ENCODE results near the gene PDSS2.

PDSS2 gene

GRCh38 chr6:107264357-107264840, 195.0 kb downstream of the PDSS2 start:
- Histone ChIP-seq H3K36me3 (ENCODE audit: control insufficient read depth, insufficient read depth, low read length) (no peaks in the 10 kb centered on the region), H3K27me3 (ENCODE audit: control insufficient read depth, insufficient read depth, low read length) (no peaks in the 10 kb centered on the region), H3K4me1 (ENCODE audit: control insufficient read depth, insufficient read depth, low read length) (no peaks in the 10 kb centered on the region), H3K27ac (ENCODE audit: low read depth, low read length) (no peak overlapping the region), H3K4me3 (ENCODE audit: low read length) (no peak overlapping the region), H3K9ac (ENCODE audit: low read length) (no peak overlapping the region)

DNA sequence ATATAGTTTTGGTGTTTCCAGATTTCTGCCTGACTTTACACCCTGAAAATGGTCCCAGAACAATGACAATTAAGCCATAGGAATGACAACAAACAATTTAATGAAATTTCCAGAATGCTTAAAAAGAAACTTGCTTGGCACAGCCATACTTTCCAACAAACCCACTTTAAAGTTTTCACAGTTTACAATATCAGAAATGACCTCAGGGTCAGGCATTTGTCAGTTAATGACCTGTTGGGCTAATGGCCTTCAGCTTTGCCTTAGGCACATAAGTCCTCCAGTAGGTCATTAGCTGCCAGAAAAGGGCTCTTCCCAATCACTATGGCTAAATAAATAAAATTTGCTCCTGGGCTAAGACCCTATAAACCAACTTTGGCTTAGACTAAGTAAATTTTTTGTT, 199.4 kb downstream of the PDSS2 start:
- no peak overlapping the region for H3K9ac ChIP-seq (ENCODE audit: low read length)
- no peaks in the 10 kb centered on the region for H3K4me1 ChIP-seq (ENCODE audit: control insufficient read depth, insufficient read depth, low read length)
- no peaks in the 10 kb centered on the region for H3K36me3 ChIP-seq (ENCODE audit: control insufficient read depth, insufficient read depth, low read length)
- no peak overlapping the region for H3K27ac ChIP-seq (ENCODE audit: low read depth, low read length)
- H3K27me3 ChIP-seq (ENCODE audit: control insufficient read depth, insufficient read depth, low read length): no peaks in the 10 kb centered on the region
- H3K4me3 ChIP-seq (ENCODE audit: low read length): no peak overlapping the region

- H3K9ac ChIP-seq (ENCODE audit: low read length): no peak overlapping the region
- no peaks in the 10 kb centered on the region for H3K27me3 ChIP-seq (ENCODE audit: control insufficient read depth, insufficient read depth, low read length)
- no peak overlapping the region for H3K27ac ChIP-seq (ENCODE audit: low read depth, low read length)
- no peaks in the 10 kb centered on the region for H3K36me3 ChIP-seq (ENCODE audit: control insufficient read depth, insufficient read depth, low read length)
- H3K4me1 ChIP-seq (ENCODE audit: control insufficient read depth, insufficient read depth, low read length): no peaks in the 10 kb centered on the region
- no peak overlapping the region for H3K4me3 ChIP-seq (ENCODE audit: low read length)
Observed at GRCh38 chr6:107248147-107248546, 211.2 kb downstream of the PDSS2 start.

DNA sequence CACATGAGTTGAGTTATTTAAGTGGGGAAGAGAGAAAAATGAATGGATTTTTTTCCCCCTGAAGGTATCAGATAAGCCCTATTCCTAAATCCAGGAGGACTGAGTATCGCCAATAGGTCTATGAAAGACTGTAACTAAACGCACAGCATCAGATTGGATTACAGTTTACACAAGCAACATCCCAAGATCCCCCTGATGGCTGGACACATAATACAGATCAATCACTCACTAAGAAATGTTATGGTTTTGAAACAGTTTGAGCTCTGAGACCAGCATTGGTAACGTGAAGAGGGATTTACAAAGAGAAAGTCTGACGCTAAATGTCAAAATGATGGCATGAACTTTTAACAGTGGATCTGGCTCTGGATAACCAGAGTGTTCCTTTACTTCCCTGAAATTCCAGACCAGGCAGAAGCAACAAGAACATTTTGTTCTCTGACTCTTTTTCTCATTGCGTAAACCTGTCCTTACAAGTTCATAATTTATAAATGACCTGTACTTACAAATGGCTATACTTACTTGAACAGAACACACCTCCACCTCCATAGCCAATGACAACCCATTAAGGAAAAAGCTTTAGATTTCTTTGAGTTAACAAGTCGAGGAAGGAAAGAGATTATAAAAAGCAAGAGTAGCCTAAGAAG, 212.3 kb downstream of the PDSS2 start:
- Histone ChIP-seq H3K4me1 (ENCODE audit: control insufficient read depth, insufficient read depth, low read length) (no peaks in the 10 kb centered on the region), H3K36me3 (ENCODE audit: control insufficient read depth, insufficient read depth, low read length) (no peaks in the 10 kb centered on the region), H3K4me3 (ENCODE audit: low read length) (no peak overlapping the region), H3K27ac (ENCODE audit: low read depth, low read length) (no peak overlapping the region), H3K9ac (ENCODE audit: low read length) (no peak overlapping the region), H3K27me3 (ENCODE audit: control insufficient read depth, insufficient read depth, low read length) (no peaks in the 10 kb centered on the region)

- H3K4me1 ChIP-seq (ENCODE audit: control insufficient read depth, insufficient read depth, low read length): no peaks in the 10 kb centered on the region
- H3K4me3 ChIP-seq (ENCODE audit: low read length): no peak overlapping the region
- H3K9ac ChIP-seq (ENCODE audit: low read length): no peak overlapping the region
- H3K27me3 ChIP-seq (ENCODE audit: control insufficient read depth, insufficient read depth, low read length): no peaks in the 10 kb centered on the region
- H3K36me3 ChIP-seq (ENCODE audit: control insufficient read depth, insufficient read depth, low read length): no peaks in the 10 kb centered on the region
- no peak overlapping the region for H3K27ac ChIP-seq (ENCODE audit: low read depth, low read length)
Observed at GRCh38 chr6:107246249-107246971, 213.0 kb downstream of the PDSS2 start.

DNA sequence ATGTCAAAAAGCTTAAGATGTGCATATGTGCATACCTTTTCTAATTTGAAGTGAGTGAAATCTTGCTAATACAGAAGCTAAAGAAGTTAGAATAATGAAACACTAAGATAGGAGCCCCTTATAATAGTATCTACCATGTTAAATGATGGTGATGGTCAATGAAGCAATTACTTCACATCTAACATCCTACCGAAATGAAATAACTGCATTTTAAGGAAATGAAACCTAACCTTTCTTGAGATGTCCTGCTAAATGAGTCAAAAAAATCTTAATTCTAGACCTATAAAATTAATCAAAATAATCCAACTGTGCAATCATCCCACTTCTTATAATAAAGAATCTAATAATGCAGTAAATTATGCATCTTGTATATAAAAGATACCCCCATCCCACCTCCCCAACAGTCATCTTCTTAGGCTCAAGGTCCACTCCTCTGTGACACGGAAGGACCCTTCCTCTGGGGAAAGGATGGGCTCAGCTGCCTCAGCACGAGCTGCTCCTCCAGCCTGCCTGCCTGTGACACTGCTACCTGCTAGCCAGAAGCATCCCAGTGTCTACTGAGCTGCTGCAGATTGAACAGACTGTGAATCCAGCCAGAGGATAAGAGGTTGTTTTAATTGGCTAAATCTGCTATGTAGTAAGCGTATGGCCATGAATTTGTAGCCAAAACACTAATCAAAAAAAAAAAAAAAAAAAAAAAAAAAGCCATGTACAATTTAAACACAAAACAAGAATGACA, 214.5 kb downstream of the PDSS2 start:
- no peak overlapping the region for H3K4me3 ChIP-seq (ENCODE audit: low read length)
- no peaks in the 10 kb centered on the region for H3K36me3 ChIP-seq (ENCODE audit: control insufficient read depth, insufficient read depth, low read length)
- no peak overlapping the region for H3K27ac ChIP-seq (ENCODE audit: low read depth, low read length)
- H3K9ac ChIP-seq (ENCODE audit: low read length): no peak overlapping the region
- H3K4me1 ChIP-seq (ENCODE audit: control insufficient read depth, insufficient read depth, low read length): no peaks in the 10 kb centered on the region
- no peaks in the 10 kb centered on the region for H3K27me3 ChIP-seq (ENCODE audit: control insufficient read depth, insufficient read depth, low read length)

GRCh38 chr6:107244082-107244741, 215.2 kb downstream of the PDSS2 start:
- Histone ChIP-seq H3K27ac (ENCODE audit: low read depth, low read length) (no peak overlapping the region), H3K4me3 (ENCODE audit: low read length) (no peak overlapping the region), H3K36me3 (ENCODE audit: control insufficient read depth, insufficient read depth, low read length) (no peaks in the 10 kb centered on the region), H3K9ac (ENCODE audit: low read length) (no peak overlapping the region), H3K4me1 (ENCODE audit: control insufficient read depth, insufficient read depth, low read length) (no peaks in the 10 kb centered on the region), H3K27me3 (ENCODE audit: control insufficient read depth, insufficient read depth, low read length) (no peaks in the 10 kb centered on the region)

DNA sequence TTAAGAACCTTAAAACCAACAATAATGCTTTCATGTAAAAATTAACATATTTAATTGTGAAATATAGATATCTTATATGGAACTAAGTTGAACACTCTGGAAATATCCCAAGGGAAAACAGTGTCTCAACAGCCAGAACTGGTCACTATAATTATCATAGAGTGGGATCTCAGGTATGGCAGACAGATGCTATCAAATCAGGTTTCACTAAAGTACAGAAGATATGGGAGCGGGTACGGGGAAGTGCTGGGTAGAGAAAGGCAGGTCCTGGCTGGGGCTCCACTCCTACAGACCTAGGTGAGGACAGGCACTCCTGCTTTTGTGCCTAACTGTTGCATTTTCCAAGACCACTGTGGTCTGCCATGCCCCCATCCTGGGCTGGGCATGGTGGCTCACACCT, 215.9 kb downstream of the PDSS2 start:
- Histone ChIP-seq H3K36me3 (ENCODE audit: control insufficient read depth, insufficient read depth, low read length) (no peaks in the 10 kb centered on the region), H3K4me1 (ENCODE audit: control insufficient read depth, insufficient read depth, low read length) (no peaks in the 10 kb centered on the region), H3K4me3 (ENCODE audit: low read length) (no peak overlapping the region), H3K27me3 (ENCODE audit: control insufficient read depth, insufficient read depth, low read length) (no peaks in the 10 kb centered on the region), H3K9ac (ENCODE audit: low read length) (no peak overlapping the region), H3K27ac (ENCODE audit: low read depth, low read length) (no peak overlapping the region)

GRCh38 chr6:107237992-107238660, 221.2 kb downstream of the PDSS2 start:
- Histone ChIP-seq H3K4me3 (ENCODE audit: low read length) (no peak overlapping the region), H3K4me1 (ENCODE audit: control insufficient read depth, insufficient read depth, low read length) (no peaks in the 10 kb centered on the region), H3K27ac (ENCODE audit: low read depth, low read length) (no peak overlapping the region), H3K27me3 (ENCODE audit: control insufficient read depth, insufficient read depth, low read length) (no peaks in the 10 kb centered on the region), H3K9ac (ENCODE audit: low read length) (no peak overlapping the region), H3K36me3 (ENCODE audit: control insufficient read depth, insufficient read depth, low read length) (no peaks in the 10 kb centered on the region)

GRCh38 chr6:107235511-107235910, 223.9 kb downstream of the PDSS2 start:
- Histone ChIP-seq H3K27ac (ENCODE audit: low read depth, low read length) (no peak overlapping the region), H3K4me3 (ENCODE audit: low read length) (no peak overlapping the region), H3K27me3 (ENCODE audit: control insufficient read depth, insufficient read depth, low read length) (no peaks in the 10 kb centered on the region), H3K36me3 (ENCODE audit: control insufficient read depth, insufficient read depth, low read length) (no peaks in the 10 kb centered on the region), H3K9ac (ENCODE audit: low read length) (no peak overlapping the region), H3K4me1 (ENCODE audit: control insufficient read depth, insufficient read depth, low read length) (no peaks in the 10 kb centered on the region)

DNA sequence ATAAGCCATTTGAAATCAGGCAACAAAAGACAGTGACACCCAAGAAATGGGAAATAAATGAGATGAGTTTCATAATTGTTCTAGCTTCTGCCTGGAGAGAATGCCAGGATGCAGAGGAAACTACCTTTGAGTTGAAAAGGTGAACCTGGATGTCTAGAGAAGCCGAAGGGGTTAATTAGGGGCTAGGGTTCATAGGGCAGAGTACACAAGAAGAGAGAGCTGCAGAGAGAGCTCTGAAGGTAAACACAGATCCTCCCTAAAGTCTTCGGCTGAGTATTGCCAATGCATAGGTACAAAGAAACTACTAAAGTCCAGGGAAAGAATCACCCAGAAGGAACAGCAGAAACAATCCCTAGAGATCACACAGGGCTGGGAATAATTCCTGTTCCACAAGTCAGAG, 224.4 kb downstream of the PDSS2 start:
- H3K4me1 ChIP-seq (ENCODE audit: control insufficient read depth, insufficient read depth, low read length): no peaks in the 10 kb centered on the region
- no peak overlapping the region for H3K9ac ChIP-seq (ENCODE audit: low read length)
- H3K4me3 ChIP-seq (ENCODE audit: low read length): no peak overlapping the region
- H3K27me3 ChIP-seq (ENCODE audit: control insufficient read depth, insufficient read depth, low read length): no peaks in the 10 kb centered on the region
- H3K27ac ChIP-seq (ENCODE audit: low read depth, low read length): no peak overlapping the region
- H3K36me3 ChIP-seq (ENCODE audit: control insufficient read depth, insufficient read depth, low read length): no peaks in the 10 kb centered on the region

GRCh38 chr6:107231243-107231642, 228.1 kb downstream of the PDSS2 start:
- Histone ChIP-seq H3K9ac (ENCODE audit: low read length) (no peak overlapping the region), H3K27ac (ENCODE audit: low read depth, low read length) (no peak overlapping the region), H3K36me3 (ENCODE audit: control insufficient read depth, insufficient read depth, low read length) (no peaks in the 10 kb centered on the region)

More at GRCh38 chr6:107231243-107231642, 228.1 kb downstream of the PDSS2 start:
- H3K4me1 ChIP-seq (ENCODE audit: control insufficient read depth, insufficient read depth, low read length): no peaks in the 10 kb centered on the region
- H3K27me3 ChIP-seq (ENCODE audit: control insufficient read depth, insufficient read depth, low read length): no peaks in the 10 kb centered on the region
- no peak overlapping the region for H3K4me3 ChIP-seq (ENCODE audit: low read length)
